Dendritic cell treated with granulocyte-macrophage colony-stimulating factor and Interleukin-4, amounts not matched to agents 40 ng/mL and 50 ng/mL, for 4 days (primary cell): Measurements from ENCODE around the gene EPC1.

Experiments
- H3K27ac Mint-ChIP-seq: one replicate; pipeline ENCODE4 v1.8.0; 2022; ENCODE audit warnings: mild to moderate bottlenecking, mixed read lengths
- H3K27me3 Mint-ChIP-seq: one replicate; pipeline ENCODE4 v1.8.0; 2022; ENCODE audit warnings: mild to moderate bottlenecking, mixed read lengths
- H3K36me3 Mint-ChIP-seq: one replicate; pipeline ENCODE4 v1.8.0; 2022; ENCODE audit warnings: low read depth, mixed read lengths
- H3K4me1 Mint-ChIP-seq: one replicate; pipeline ENCODE4 v1.8.0; 2022; ENCODE audit warnings: low read depth, mixed read lengths
- H3K4me3 Mint-ChIP-seq: one replicate; pipeline ENCODE4 v1.8.0; 2022; ENCODE audit warnings: mild to moderate bottlenecking, moderate library complexity, mixed read lengths
- H3K9me3 Mint-ChIP-seq: one replicate; pipeline ENCODE4 v1.8.0; 2022; ENCODE audit warnings: mixed read lengths
- intact Hi-C: fragments of 100-400 bp; cut with micrococcal nuclease; formaldehyde crosslinking; loops from one replicate; pipeline ENCODE4 v1.15.0; 2022

Gene EPC1

DNA sequence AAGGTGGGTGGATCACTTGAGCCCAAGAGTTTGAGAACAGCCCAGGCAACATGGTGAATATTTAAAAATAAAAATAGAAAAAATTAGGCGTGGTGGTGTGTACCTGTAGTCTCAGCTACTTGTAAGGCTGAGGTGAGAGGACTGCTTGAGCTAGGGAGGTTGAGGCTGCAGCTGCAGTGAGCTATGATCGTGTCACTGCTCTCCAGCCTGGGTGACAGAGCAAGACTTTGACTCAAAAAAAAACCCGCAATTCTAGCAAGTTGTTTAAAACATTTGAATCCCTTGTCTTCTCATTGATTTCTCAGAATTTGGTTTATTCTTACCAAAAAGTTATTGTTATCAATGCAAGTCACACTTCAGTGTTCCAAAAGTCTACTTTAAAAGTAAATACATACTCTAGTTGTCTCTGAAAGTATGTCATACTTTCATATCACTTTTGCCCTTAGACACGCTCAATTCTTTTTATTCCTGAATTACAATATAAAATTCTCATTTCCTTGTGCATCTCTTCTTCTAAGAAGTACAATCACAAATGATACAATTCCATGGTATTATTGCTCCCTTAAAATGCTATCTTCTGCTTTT lies 6.3 kb downstream of the EPC1 start:
- no peak overlapping the region for H3K4me3 Mint-ChIP-seq
- peaks cover 29% of the 10 kb centered on the region for H3K36me3 Mint-ChIP-seq
- no peaks in the 10 kb centered on the region for H3K9me3 Mint-ChIP-seq
- intact Hi-C loops = loop anchor here (10.0 kb wide), 2 partner anchors 146 to 286 kb away; partner anchors contain the start of gene KIF5B
- peaks cover 47% of the 10 kb centered on the region for H3K4me1 Mint-ChIP-seq
- no peaks in the 10 kb centered on the region for H3K27me3 Mint-ChIP-seq
- H3K27ac Mint-ChIP-seq = no peak overlapping the region

DNA sequence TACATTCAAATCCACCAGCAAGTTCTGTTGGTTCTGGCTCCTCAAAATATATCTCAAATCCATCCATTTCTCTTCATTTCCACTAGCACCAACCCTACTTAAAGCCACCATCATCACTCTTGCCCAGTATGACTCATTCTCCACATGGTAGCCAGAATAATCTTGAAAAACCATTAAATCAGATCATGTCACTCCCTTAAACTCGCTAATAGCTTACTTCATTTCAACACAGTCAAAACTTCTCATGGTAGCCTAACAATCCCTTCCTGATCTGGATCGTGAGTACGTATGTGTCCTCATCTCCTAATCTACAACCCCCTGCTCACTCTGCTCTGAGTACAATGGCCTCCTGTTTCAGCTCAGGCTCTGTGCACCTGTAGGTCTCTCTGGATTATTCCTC lies 8.7 kb downstream of the EPC1 start:
- H3K4me3 Mint-ChIP-seq = no peak overlapping the region
- H3K4me1 Mint-ChIP-seq = peaks cover 55% of the 10 kb centered on the region
- H3K27me3 Mint-ChIP-seq = no peaks in the 10 kb centered on the region
- H3K27ac Mint-ChIP-seq = peak overlapping the region; percentile 3
- H3K9me3 Mint-ChIP-seq = no peaks in the 10 kb centered on the region
- peaks cover 19% of the 10 kb centered on the region for H3K36me3 Mint-ChIP-seq
- intact Hi-C loops = no loop called here

DNA sequence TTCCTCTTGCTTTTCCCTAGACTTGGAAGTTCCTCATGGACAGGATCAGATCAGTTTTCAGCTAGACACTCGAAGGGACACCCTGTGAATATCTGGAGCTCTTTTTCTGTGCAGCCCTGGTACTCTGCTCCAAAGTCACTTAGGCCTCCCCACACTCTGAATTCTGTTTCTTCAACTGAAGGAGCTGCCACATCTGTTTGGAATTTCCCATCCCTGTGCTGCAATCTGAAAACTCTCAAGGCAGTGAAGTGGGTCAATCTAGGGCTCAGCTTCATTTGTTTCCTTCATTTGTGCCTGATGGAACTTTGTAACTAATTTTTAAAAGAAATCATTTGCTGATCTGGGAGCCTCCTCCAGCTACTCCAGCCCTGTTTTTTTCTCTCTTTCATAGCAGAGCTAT lies 9.6 kb downstream of the EPC1 start:
- Mint-ChIP-seq H3K27me3 (no peaks in the 10 kb centered on the region), H3K27ac (no peak overlapping the region), H3K36me3 (peaks cover 27% of the 10 kb centered on the region), H3K9me3 (no peaks in the 10 kb centered on the region), H3K4me3 (no peak overlapping the region), H3K4me1 (peaks cover 64% of the 10 kb centered on the region)
- intact Hi-C loops = no loop called here

DNA sequence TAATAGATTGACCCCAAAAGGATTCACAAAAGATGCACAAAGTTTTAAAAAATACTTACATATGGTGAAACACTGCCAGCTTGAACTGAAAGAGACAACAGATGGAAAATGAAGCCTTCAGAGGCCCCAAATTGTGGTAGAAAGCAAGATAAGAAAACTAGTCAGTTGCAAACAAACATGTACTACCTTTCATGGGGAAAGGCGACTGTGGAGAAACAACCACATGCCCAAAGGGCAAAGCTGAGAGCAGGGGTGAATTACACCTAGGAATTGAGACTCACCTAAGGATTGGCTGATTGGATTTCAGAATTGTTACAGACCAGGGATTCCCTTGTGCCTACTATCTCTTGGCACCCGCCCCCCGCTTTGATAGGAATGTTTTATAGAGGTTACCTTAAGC lies 13.1 kb downstream of the EPC1 start:
- Mint-ChIP-seq H3K36me3 (peaks cover 27% of the 10 kb centered on the region), H3K4me1 (peaks cover 85% of the 10 kb centered on the region), H3K9me3 (no peaks in the 10 kb centered on the region), H3K27me3 (no peaks in the 10 kb centered on the region), H3K27ac (no peak overlapping the region), H3K4me3 (no peak overlapping the region)
- intact Hi-C loops = no loop called here

DNA sequence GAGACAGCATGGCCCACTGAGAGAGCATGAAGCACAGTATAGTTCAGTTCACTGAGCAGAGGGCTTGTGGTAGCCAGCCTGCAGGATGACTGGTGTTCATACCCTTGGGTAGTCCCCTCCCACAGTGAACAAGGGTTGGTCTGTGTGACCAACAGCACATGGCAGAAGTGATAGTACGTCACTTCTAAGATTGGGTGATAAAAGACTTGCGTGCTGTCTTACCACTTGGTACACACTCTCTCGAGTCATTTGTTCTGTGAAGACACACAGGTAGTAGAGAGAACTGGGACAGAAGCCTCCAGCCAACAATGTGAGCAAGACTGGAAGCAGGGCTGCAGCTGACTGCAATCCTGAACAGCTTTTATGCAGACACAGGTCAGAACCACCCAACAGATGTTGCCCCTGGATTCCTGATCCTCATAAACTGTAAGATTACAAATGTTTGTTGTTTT lies 14.6 kb downstream of the EPC1 start:
- H3K36me3 Mint-ChIP-seq = peaks cover 24% of the 10 kb centered on the region
- no peak overlapping the region for H3K27ac Mint-ChIP-seq
- no peaks in the 10 kb centered on the region for H3K9me3 Mint-ChIP-seq
- H3K27me3 Mint-ChIP-seq = no peaks in the 10 kb centered on the region
- peaks cover 84% of the 10 kb centered on the region for H3K4me1 Mint-ChIP-seq
- no peak overlapping the region for H3K4me3 Mint-ChIP-seq
- intact Hi-C loops = no loop called here

DNA sequence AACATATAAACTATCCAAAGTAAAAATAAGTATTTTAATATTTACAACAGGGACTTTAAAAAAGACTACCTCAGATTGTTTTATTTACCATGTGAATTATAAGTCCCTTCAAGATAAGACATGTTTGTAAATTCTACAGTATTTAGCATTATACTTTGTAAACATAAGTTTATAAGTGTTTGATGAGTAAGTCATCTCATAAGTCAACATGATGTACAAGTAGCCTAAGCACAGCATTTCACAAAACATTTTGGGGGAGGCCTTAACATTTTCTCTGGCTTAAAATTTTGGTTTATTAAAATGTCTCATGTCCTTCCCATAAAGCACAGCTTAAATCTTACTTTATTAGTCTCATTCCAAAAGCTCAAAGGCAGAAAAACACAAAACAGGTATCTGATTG lies 15.4 kb downstream of the EPC1 start:
- intact Hi-C loops = no loop called here
- peaks cover 24% of the 10 kb centered on the region for H3K36me3 Mint-ChIP-seq
- no peaks in the 10 kb centered on the region for H3K9me3 Mint-ChIP-seq
- H3K27ac Mint-ChIP-seq = no peak overlapping the region
- no peaks in the 10 kb centered on the region for H3K27me3 Mint-ChIP-seq
- H3K4me1 Mint-ChIP-seq = peaks cover 85% of the 10 kb centered on the region
- no peak overlapping the region for H3K4me3 Mint-ChIP-seq

DNA sequence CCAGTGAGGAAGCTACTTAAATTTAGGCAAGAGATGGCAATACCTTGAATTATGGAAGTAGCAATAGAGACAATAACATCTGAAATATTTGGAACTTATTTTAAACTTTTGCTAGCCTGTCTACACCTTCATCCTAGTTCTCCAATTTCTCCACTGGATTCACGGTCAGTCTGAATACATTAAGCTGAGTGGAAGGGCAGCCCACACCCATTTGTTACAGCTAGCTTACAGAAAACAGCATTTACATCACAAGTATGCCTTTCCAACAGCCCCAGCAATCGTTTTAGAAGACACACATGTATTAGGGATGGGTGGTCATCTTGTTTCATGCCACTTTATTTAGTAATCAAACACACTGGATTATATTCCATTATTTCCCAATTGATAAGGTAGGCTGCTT lies 16.7 kb downstream of the EPC1 start:
- Mint-ChIP-seq H3K9me3 (no peaks in the 10 kb centered on the region), H3K36me3 (peaks cover 24% of the 10 kb centered on the region), H3K27ac (no peak overlapping the region), H3K4me3 (no peak overlapping the region), H3K27me3 (no peaks in the 10 kb centered on the region), H3K4me1 (peaks cover 82% of the 10 kb centered on the region)
- intact Hi-C loops = no loop called here

DNA sequence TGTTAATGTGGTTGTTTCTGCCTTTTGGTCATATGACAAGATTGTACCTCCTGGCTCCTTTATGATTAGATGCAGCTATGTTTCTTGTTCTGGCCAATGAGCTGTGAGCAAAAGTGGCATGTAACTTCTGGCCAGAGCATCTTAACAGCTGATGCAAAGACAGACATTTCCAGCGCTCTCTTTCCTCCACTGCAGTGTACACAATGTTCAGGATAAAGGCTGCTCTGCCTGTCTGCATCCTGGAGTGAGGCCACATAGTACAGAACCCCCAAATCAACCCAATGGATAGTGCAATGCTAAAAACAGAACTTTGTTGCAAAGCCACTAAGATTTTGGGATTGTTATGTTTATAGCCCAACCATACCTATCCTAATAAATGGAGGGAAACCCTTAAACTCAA lies 17.9 kb downstream of the EPC1 start:
- intact Hi-C loops = no loop called here
- Mint-ChIP-seq H3K4me3 (no peak overlapping the region), H3K9me3 (no peaks in the 10 kb centered on the region), H3K4me1 (peaks cover 81% of the 10 kb centered on the region), H3K27ac (no peak overlapping the region), H3K27me3 (no peaks in the 10 kb centered on the region), H3K36me3 (peaks cover 30% of the 10 kb centered on the region)

DNA sequence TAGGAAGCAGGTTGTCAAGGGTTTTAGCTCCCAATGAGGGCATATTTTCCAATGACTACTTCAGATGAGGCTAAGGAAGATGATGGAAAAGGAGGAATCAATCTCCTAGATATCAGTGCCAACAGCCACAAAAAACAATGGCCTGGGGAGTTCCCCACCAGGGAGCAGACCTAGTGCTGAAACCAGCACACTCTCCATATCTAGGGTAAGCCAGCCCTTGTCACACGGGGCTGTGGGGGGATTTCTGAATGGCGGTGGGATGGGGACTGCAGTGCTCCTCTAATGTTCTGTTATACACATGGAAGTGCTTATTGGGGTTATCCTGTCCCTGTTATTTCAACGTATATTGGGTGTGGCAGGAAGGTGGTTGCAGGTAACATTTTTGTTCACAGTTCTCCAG lies 18.5 kb downstream of the EPC1 start:
- Mint-ChIP-seq H3K36me3 (peaks cover 30% of the 10 kb centered on the region), H3K4me1 (peaks cover 76% of the 10 kb centered on the region), H3K4me3 (no peak overlapping the region), H3K9me3 (no peaks in the 10 kb centered on the region), H3K27ac (no peak overlapping the region), H3K27me3 (no peaks in the 10 kb centered on the region)
- intact Hi-C loops = no loop called here

DNA sequence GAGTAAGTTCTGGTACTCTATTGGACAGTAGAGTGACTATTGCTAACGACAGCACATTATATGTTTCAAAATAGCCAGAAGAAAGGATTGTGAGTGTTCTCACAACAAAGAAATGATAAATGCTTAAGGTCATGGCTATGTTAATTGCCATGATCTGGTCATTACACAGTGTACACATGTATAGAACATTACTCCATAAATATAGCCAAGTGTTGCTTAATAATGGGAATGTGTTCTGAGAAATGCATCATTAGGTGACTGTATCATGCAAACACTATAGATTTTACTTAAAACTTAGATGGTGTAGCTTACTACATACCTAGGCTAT lies 19.6 kb downstream of the EPC1 start:
- Mint-ChIP-seq H3K27ac (no peak overlapping the region), H3K4me1 (peaks cover 76% of the 10 kb centered on the region), H3K36me3 (peaks cover 21% of the 10 kb centered on the region), H3K4me3 (no peak overlapping the region), H3K27me3 (no peaks in the 10 kb centered on the region), H3K9me3 (no peaks in the 10 kb centered on the region)
- intact Hi-C loops = no loop called here

DNA sequence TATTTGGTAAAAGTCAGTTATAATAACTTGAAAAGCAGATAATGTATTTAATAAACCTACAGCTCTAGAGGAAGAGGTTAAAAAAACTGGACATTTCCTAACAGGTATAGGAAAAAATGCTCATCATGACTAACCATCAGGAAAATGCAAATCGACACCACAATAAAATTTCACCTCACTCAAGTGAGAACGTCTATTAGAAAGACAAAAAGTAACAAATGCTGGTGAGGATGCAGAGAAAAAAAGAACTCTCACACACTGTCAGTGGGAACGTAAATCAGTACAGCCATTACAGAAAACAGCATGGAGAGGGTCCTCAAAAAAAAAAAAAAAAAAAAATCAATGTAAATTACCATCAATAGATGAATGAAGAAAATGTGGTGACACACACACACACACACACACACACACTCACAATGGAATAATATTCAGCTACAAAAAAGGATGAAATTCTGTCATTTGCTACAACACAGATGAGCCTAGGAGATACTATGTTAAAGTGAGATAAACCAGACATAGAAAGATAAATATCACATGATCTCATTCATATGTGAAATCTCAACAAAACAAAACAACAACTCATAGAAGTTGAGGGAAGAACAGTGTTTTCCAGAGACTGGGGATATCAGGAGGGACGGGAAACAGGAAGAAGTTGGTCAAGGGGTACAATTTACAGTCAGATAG lies 20.1 kb downstream of the EPC1 start:
- Mint-ChIP-seq H3K4me1 (peaks cover 72% of the 10 kb centered on the region), H3K36me3 (peaks cover 21% of the 10 kb centered on the region), H3K9me3 (no peaks in the 10 kb centered on the region), H3K27ac (no peak overlapping the region), H3K27me3 (no peaks in the 10 kb centered on the region), H3K4me3 (no peak overlapping the region)
- intact Hi-C loops = no loop called here

DNA sequence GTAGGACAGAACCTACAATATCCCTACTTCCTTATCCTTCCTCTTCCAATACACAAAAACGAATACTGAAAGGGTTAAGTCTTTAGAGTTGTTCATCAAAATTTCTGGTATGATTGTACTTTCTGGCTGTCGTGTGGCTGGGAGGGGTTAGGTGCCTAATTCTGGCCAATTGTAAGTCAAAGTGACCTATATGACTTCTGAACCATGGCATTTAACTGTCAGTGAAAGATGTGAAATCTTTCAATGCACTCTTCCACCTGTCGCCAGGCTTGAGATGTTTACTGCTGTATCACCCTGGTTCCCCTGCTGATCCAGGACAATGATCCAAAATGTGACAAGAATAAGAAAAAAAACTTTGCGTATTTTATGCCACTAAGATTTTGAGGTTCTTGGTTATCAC lies 20.8 kb downstream of the EPC1 start:
- H3K9me3 Mint-ChIP-seq = no peaks in the 10 kb centered on the region
- H3K27ac Mint-ChIP-seq = no peak overlapping the region
- H3K36me3 Mint-ChIP-seq = peaks cover 21% of the 10 kb centered on the region
- no peak overlapping the region for H3K4me3 Mint-ChIP-seq
- intact Hi-C loops = no loop called here
- no peaks in the 10 kb centered on the region for H3K27me3 Mint-ChIP-seq
- peaks cover 78% of the 10 kb centered on the region for H3K4me1 Mint-ChIP-seq

DNA sequence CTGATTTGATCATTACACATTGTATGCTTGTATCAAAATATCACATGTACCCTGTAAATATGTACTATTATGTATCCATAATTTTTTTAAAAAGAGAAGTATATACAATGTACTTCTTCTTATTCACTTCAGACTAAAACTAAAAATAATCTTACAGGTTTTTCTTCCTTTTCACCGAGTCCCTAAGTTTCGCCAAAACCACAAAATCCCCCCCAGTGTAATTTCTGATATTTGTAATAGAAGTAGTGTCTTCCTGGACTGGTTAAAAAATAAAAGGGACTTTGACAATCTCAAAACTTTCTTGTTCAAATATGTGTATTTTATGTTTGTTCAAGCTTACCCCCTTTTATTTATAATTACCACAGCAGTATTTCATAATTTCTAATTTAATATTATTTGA lies 23.9 kb downstream of the EPC1 start:
- intact Hi-C loops = no loop called here
- peak overlapping the region; percentile 46 for H3K27ac Mint-ChIP-seq
- H3K4me1 Mint-ChIP-seq = peaks cover 77% of the 10 kb centered on the region

DNA sequence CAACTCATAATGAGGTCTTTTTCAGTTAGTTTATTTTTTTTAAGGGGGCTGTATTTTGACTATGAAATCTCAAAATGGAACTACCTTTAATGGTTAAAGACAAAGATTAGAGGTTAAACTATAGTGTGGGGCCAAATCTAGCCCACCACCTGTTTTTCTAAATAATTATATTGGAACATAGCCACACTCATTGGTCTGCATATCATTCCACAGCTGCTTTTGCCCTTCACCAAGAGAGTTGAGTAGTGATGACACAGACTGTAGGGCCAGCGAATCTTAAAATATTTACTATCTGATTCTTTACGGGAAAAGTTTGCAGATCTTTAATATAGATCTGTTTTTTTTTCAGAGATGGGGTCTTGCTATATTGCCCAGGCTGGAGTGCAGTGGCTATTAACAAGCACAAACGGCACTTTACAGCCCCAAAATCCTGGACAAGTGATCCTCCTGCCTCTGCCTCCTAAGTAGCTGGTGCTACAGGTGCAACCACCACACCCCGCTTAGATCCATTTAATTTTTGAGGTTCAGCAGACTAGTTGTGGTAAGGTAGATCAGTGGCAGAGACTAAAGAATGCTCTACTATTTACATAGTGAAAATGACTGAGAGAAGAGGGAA lies 25.8 kb downstream of the EPC1 start:
- peaks cover 77% of the 10 kb centered on the region for H3K4me1 Mint-ChIP-seq
- H3K27me3 Mint-ChIP-seq = no peaks in the 10 kb centered on the region
- peaks cover 12% of the 10 kb centered on the region for H3K36me3 Mint-ChIP-seq
- H3K4me3 Mint-ChIP-seq = no peak overlapping the region
- no peaks in the 10 kb centered on the region for H3K9me3 Mint-ChIP-seq
- intact Hi-C loops = no loop called here
- H3K27ac Mint-ChIP-seq = no peak overlapping the region

More for the DNA sequence above, 23.9 kb downstream of the EPC1 start:
- Mint-ChIP-seq H3K27me3 (no peaks in the 10 kb centered on the region), H3K9me3 (no peaks in the 10 kb centered on the region), H3K4me3 (peak overlapping the region; percentile 32), H3K36me3 (peaks cover 16% of the 10 kb centered on the region)
